ENCODE results near the gene HEXIM2. TPM values are rescaled to one million over a fixed set of nuclear protein-coding genes. Genes with fewer than 3 reads are reported as not detected.
A peak's percentile ranks its signal among the peaks of the same experiment; 100 is the strongest.

The HEXIM2 gene
- total RNA-seq, 1 experiment from 2014 or later = 11.9 TPM

DNA sequence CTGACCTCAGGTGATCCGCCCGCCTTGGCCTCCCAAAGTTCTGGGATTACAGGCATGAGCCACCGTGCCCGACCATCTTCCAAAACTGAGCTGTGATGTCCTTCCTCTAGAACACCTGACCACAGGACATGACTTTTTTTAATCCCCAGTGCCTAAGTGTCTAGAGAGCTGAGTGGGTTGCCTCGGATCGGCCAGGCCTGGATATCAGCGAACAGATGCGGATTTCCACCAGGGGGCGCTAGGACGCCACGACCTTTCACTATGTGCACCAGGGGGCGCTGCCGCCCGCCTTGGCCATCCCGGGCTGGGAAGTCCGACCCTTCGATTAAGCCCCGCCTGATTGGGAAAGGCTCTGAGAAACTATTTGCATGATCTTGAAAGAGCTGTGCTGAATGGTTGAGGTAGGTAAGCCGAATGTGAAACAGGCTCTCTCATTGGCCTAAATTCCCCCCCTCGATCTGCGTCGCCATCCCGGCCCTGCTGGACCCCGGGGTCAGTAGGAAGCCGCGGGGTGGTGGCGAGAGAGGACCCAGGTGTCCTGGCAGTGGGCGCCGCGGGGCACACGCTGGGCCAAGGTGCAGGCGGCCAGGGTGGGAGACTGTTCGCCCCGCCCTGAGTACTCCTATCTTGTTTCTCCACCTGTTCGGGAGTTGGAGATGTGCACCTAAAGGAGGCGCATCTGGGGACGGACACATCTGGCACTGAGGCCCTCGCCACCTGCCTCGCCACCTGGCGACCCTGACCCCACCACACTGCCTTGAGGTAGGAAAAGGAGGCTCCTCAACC, 26.3 kb upstream of the HEXIM2 start, which contains the start of gene ACBD4:
ACBD4 (plus strand) TSS at position 496 of the 786 bp plus-strand sequence. CDS start 458 bp downstream, outside the sequence.
- ChIA-PET POLR2A (interaction anchor here (0.8 to 2.1 kb wide), 6 partner anchors 9 to 73 kb away, joined by 8 to 39 read pairs (median 10); partner anchors contain the start of genes HEXIM1 and HEXIM2), CTCF (interaction anchor here (0.5 to 7.6 kb wide), 122 partner anchors 9 to 1931 kb away, joined by 3 to 531 read pairs (median 5); partner anchors contain the start of genes C1QL1, DCAKD, EFTUD2 and FMNL1)
- H3K4me1 Mint-ChIP-seq = peaks cover 14% of the 10 kb centered on the region; the same call in 1 of the 2 replicates
- no peaks in the 10 kb centered on the region for H3K9me3 Mint-ChIP-seq
- H3K36me3 Mint-ChIP-seq = no peaks in the 10 kb centered on the region
- ATAC-seq (peak; percentile 76), DNase-seq (ENCODE audit: low spot score) (peak; percentile 97)
- peak within 1 kb of the TSS; percentile 72 for H3K4me3 Mint-ChIP-seq
- H3K27me3 Mint-ChIP-seq (ENCODE audit: low read depth) = no peaks in the 10 kb centered on the region; the same call in 1 of the 2 replicates
- H3K27ac Mint-ChIP-seq = no peak within 1 kb of the TSS
- TF ChIP-seq, protein P1, sequence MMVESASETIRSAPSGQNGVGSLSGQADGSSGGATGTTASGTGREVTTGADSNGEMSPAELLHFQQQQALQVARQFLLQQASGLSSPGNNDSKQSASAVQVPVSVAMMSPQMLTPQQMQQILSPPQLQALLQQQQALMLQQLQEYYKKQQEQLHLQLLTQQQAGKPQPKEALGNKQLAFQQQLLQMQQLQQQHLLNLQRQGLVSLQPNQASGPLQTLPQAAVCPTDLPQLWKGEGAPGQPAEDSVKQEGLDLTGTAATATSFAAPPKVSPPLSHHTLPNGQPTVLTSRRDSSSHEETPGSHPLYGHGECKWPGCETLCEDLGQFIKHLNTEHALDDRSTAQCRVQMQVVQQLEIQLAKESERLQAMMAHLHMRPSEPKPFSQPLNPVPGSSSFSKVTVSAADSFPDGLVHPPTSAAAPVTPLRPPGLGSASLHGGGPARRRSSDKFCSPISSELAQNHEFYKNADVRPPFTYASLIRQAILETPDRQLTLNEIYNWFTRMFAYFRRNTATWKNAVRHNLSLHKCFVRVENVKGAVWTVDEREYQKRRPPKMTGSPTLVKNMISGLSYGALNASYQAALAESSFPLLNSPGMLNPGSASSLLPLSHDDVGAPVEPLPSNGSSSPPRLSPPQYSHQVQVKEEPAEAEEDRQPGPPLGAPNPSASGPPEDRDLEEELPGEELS (CRISPR knock-in tag; IDR thresholded peaks at IDR 0.05) = no peak
- TF ChIP-seq JAZF1 (CRISPR knock-in tag; IDR thresholded peaks at IDR 0.05) (no peak), CBFB (CRISPR knock-in tag; IDR thresholded peaks at IDR 0.05; ENCODE audit: low read depth) (no peak), MXD4 (CRISPR knock-in tag; IDR thresholded peaks at IDR 0.05; ENCODE audit: borderline replicate concordance) (no peak), SP1 (CRISPR knock-in tag; conservative IDR thresholded peaks at IDR 0.05) (peak; percentile 63), ZNF416 (CRISPR knock-in tag; IDR thresholded peaks at IDR 0.05) (0 out of 2 replicates have a peak, but pooled peaks have one; percentile 55), SMAD3 (CRISPR knock-in tag; IDR thresholded peaks at IDR 0.05; ENCODE audit: borderline replicate concordance) (no peak), ZNF219 (CRISPR knock-in tag; IDR thresholded peaks at IDR 0.05; ENCODE audit: borderline replicate concordance) (no peak), NFE2L1 (CRISPR knock-in tag; IDR thresholded peaks at IDR 0.05) (no peak), CREM (CRISPR knock-in tag; IDR thresholded peaks at IDR 0.05) (peak; percentile 79), NR2C2 (CRISPR knock-in tag; IDR thresholded peaks at IDR 0.05) (no peak), SMAD4 (CRISPR knock-in tag; IDR thresholded peaks at IDR 0.05) (no peak), IRF2 (CRISPR knock-in tag; IDR thresholded peaks at IDR 0.05; ENCODE audit: borderline replicate concordance, low read depth) (no peak), MYBL2 (CRISPR knock-in tag; IDR thresholded peaks at IDR 0.05) (no peak), ZNF396 (CRISPR knock-in tag; IDR thresholded peaks at IDR 0.05; ENCODE audit: borderline replicate concordance) (no peak), HMGA2 (CRISPR knock-in tag; IDR thresholded peaks at IDR 0.05) (no peak), FOXJ3 (CRISPR knock-in tag; IDR thresholded peaks at IDR 0.05; ENCODE audit: borderline replicate concordance) (no peak), NR3C1 (CRISPR knock-in tag; conservative IDR thresholded peaks at IDR 0.05; ENCODE audit: low read depth) (no peak)
- TF ChIP-seq, protein P2, sequence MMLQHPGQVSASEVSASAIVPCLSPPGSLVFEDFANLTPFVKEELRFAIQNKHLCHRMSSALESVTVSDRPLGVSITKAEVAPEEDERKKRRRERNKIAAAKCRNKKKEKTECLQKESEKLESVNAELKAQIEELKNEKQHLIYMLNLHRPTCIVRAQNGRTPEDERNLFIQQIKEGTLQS (CRISPR knock-in tag; conservative IDR thresholded peaks at IDR 0.05) = no peak
- TF ChIP-seq, protein P3, sequence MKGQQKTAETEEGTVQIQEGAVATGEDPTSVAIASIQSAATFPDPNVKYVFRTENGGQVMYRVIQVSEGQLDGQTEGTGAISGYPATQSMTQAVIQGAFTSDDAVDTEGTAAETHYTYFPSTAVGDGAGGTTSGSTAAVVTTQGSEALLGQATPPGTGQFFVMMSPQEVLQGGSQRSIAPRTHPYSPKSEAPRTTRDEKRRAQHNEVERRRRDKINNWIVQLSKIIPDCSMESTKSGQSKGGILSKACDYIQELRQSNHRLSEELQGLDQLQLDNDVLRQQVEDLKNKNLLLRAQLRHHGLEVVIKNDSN (CRISPR knock-in tag; IDR thresholded peaks at IDR 0.05) = no peak
- TF ChIP-seq, protein P4, sequence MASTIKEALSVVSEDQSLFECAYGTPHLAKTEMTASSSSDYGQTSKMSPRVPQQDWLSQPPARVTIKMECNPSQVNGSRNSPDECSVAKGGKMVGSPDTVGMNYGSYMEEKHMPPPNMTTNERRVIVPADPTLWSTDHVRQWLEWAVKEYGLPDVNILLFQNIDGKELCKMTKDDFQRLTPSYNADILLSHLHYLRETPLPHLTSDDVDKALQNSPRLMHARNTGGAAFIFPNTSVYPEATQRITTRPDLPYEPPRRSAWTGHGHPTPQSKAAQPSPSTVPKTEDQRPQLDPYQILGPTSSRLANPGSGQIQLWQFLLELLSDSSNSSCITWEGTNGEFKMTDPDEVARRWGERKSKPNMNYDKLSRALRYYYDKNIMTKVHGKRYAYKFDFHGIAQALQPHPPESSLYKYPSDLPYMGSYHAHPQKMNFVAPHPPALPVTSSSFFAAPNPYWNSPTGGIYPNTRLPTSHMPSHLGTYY (CRISPR knock-in tag; IDR thresholded peaks at IDR 0.05) = no peak
- TF ChIP-seq, protein P5, sequence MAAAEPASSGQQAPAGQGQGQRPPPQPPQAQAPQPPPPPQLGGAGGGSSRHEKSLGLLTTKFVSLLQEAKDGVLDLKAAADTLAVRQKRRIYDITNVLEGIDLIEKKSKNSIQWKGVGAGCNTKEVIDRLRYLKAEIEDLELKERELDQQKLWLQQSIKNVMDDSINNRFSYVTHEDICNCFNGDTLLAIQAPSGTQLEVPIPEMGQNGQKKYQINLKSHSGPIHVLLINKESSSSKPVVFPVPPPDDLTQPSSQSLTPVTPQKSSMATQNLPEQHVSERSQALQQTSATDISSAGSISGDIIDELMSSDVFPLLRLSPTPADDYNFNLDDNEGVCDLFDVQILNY (CRISPR knock-in tag; IDR thresholded peaks at IDR 0.05) = no peak
- TF ChIP-seq, protein P6, sequence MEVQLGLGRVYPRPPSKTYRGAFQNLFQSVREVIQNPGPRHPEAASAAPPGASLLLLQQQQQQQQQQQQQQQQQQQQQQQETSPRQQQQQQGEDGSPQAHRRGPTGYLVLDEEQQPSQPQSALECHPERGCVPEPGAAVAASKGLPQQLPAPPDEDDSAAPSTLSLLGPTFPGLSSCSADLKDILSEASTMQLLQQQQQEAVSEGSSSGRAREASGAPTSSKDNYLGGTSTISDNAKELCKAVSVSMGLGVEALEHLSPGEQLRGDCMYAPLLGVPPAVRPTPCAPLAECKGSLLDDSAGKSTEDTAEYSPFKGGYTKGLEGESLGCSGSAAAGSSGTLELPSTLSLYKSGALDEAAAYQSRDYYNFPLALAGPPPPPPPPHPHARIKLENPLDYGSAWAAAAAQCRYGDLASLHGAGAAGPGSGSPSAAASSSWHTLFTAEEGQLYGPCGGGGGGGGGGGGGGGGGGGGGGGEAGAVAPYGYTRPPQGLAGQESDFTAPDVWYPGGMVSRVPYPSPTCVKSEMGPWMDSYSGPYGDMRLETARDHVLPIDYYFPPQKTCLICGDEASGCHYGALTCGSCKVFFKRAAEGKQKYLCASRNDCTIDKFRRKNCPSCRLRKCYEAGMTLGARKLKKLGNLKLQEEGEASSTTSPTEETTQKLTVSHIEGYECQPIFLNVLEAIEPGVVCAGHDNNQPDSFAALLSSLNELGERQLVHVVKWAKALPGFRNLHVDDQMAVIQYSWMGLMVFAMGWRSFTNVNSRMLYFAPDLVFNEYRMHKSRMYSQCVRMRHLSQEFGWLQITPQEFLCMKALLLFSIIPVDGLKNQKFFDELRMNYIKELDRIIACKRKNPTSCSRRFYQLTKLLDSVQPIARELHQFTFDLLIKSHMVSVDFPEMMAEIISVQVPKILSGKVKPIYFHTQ (CRISPR knock-in tag; IDR thresholded peaks at IDR 0.05) = no peak
- TF ChIP-seq, protein P7, sequence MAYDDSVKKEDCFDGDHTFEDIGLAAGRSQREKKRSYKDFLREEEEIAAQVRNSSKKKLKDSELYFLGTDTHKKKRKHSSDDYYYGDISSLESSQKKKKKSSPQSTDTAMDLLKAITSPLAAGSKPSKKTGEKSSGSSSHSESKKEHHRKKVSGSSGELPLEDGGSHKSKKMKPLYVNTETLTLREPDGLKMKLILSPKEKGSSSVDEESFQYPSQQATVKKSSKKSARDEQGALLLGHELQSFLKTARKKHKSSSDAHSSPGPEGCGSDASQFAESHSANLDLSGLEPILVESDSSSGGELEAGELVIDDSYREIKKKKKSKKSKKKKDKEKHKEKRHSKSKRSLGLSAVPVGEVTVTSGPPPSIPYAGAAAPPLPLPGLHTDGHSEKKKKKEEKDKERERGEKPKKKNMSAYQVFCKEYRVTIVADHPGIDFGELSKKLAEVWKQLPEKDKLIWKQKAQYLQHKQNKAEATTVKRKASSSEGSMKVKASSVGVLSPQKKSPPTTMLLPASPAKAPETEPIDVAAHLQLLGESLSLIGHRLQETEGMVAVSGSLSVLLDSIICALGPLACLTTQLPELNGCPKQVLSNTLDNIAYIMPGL (CRISPR knock-in tag; IDR thresholded peaks at IDR 0.05) = peak; percentile 86
- TF ChIP-seq, protein P8, sequence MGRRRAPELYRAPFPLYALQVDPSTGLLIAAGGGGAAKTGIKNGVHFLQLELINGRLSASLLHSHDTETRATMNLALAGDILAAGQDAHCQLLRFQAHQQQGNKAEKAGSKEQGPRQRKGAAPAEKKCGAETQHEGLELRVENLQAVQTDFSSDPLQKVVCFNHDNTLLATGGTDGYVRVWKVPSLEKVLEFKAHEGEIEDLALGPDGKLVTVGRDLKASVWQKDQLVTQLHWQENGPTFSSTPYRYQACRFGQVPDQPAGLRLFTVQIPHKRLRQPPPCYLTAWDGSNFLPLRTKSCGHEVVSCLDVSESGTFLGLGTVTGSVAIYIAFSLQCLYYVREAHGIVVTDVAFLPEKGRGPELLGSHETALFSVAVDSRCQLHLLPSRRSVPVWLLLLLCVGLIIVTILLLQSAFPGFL (CRISPR knock-in tag; IDR thresholded peaks at IDR 0.05; ENCODE audit: borderline replicate concordance) = no peak

Data from WTC11 (cell line).